ENCODE measurements around the gene ANO1.
"Not testable (repeated sequence)": the region's sequence is repeated elsewhere in the genome, so short reads cannot be mapped to it uniquely, and the experiment has no call there.

ANO1 gene

DNA sequence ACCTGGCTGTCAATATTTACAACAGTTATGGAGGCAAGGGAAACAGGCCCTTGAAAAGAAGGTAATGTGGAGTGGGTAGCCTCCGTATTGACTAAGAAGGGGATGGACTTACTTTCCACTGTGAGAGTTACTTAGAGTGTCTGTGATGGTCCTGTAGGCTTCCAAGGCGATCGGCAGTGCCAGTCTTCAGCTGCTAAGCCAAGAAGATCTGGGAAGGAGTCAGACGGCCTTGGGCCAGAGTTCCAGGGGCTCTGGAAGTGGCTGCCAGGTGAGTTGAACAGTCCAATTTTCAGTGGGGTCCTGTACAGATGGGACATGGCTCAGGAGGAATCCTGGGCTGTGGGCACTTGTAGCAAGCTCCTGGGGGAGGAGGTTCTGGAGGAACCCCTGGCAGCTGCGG, 139.3 kb downstream of the ANO1 start:
- H3K9ac ChIP-seq (ENCODE audit: low read length in 2 of 2); H3K4me3 ChIP-seq (ENCODE audit: low read length in 2 of 2); H3K36me3 ChIP-seq (ENCODE audit: control insufficient read depth in 2 of 2, insufficient read depth in 2 of 2, low read length in 2 of 2); H3K27ac ChIP-seq (ENCODE audit: low read length); H3K4me1 ChIP-seq (ENCODE audit: control insufficient read depth, insufficient read depth, low read length); H3K27me3 ChIP-seq (ENCODE audit: control insufficient read depth in 1 of 2, insufficient read depth in 2 of 2, low read length in 2 of 2); H3K9me3 ChIP-seq (ENCODE audit: control insufficient read depth in 2 of 2, low read length in 2 of 2): not testable (repeated sequence)

- not testable (repeated sequence) for H3K27me3 ChIP-seq (ENCODE audit: control insufficient read depth in 1 of 2, insufficient read depth in 2 of 2, low read length in 2 of 2); H3K4me1 ChIP-seq (ENCODE audit: control insufficient read depth, insufficient read depth, low read length); H3K27ac ChIP-seq (ENCODE audit: low read length); H3K9ac ChIP-seq (ENCODE audit: low read length in 2 of 2); H3K36me3 ChIP-seq (ENCODE audit: control insufficient read depth in 2 of 2, insufficient read depth in 2 of 2, low read length in 2 of 2); H3K9me3 ChIP-seq (ENCODE audit: control insufficient read depth in 2 of 2, low read length in 2 of 2); H3K4me3 ChIP-seq (ENCODE audit: low read length in 2 of 2)
Observed at GRCh38 chr11:70218076-70218475, 140.0 kb downstream of the ANO1 start.

- Histone ChIP-seq H3K4me3 (ENCODE audit: low read length in 2 of 2) (no peak overlapping the region), H3K9ac (ENCODE audit: low read length in 2 of 2) (no peak overlapping the region), H3K9me3 (ENCODE audit: control insufficient read depth in 2 of 2, low read length in 2 of 2) (no peaks in the 10 kb centered on the region), H3K27me3 (ENCODE audit: control insufficient read depth in 1 of 2, insufficient read depth in 2 of 2, low read length in 2 of 2) (no peaks in the 10 kb centered on the region), H3K27ac (ENCODE audit: low read length) (no peak overlapping the region), H3K4me1 (ENCODE audit: control insufficient read depth, insufficient read depth, low read length) (no peaks in the 10 kb centered on the region), H3K36me3 (ENCODE audit: control insufficient read depth in 2 of 2, insufficient read depth in 2 of 2, low read length in 2 of 2) (no peaks in the 10 kb centered on the region)
Observed at GRCh38 chr11:70220136-70220535, 142.0 kb downstream of the ANO1 start.

- no peak overlapping the region for H3K9ac ChIP-seq (ENCODE audit: low read length in 2 of 2)
- peaks cover 0 to 2% of the 10 kb centered on the region in 2 donors for H3K9me3 ChIP-seq (ENCODE audit: control insufficient read depth in 2 of 2, low read length in 2 of 2)
- no peaks in the 10 kb centered on the region for H3K4me1 ChIP-seq (ENCODE audit: control insufficient read depth, insufficient read depth, low read length)
- no peaks in the 10 kb centered on the region for H3K36me3 ChIP-seq (ENCODE audit: control insufficient read depth in 2 of 2, insufficient read depth in 2 of 2, low read length in 2 of 2)
- no peak overlapping the region for H3K27ac ChIP-seq (ENCODE audit: low read length)
- H3K4me3 ChIP-seq (ENCODE audit: low read length in 2 of 2), result no peak overlapping the region
- no peaks in the 10 kb centered on the region for H3K27me3 ChIP-seq (ENCODE audit: control insufficient read depth in 1 of 2, insufficient read depth in 2 of 2, low read length in 2 of 2)
Observed at GRCh38 chr11:70220920-70221319, 142.8 kb downstream of the ANO1 start.

DNA sequence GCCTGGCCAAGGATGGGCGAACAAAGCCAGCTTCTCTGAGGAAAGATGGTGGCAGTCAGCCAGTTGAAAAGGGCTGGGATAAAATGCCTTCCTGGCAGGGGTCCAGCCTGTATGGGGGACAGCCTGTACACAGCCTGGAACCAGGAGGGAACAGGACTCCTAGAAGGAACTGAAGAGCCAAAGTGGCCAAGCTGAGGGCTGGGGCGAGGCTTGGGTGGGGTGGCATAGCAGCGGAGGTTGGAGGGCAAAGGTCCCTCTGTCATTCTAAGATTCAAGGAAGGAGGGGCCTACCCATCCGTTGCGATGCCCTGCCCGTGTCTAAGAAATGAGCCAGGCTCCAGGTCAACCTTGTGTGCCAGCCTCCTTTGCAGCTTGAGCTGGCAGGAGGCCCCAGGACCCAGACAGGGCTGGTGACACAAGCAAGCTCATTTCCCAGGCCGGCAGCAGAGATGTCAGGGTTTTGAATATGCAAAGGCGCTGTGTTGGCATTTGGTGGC, 147.6 kb downstream of the ANO1 start:
- no peak overlapping the region for H3K9ac ChIP-seq (ENCODE audit: low read length in 2 of 2)
- H3K36me3 ChIP-seq (ENCODE audit: control insufficient read depth in 2 of 2, insufficient read depth in 2 of 2, low read length in 2 of 2), result no peaks in the 10 kb centered on the region
- H3K27me3 ChIP-seq (ENCODE audit: control insufficient read depth in 1 of 2, insufficient read depth in 2 of 2, low read length in 2 of 2), result no peaks in the 10 kb centered on the region
- H3K4me1 ChIP-seq (ENCODE audit: control insufficient read depth, insufficient read depth, low read length), result no peaks in the 10 kb centered on the region
- H3K27ac ChIP-seq (ENCODE audit: low read length), result no peak overlapping the region
- H3K4me3 ChIP-seq (ENCODE audit: low read length in 2 of 2), result no peak overlapping the region
- peaks cover 0 to 2% of the 10 kb centered on the region in 2 donors for H3K9me3 ChIP-seq (ENCODE audit: control insufficient read depth in 2 of 2, low read length in 2 of 2)

DNA sequence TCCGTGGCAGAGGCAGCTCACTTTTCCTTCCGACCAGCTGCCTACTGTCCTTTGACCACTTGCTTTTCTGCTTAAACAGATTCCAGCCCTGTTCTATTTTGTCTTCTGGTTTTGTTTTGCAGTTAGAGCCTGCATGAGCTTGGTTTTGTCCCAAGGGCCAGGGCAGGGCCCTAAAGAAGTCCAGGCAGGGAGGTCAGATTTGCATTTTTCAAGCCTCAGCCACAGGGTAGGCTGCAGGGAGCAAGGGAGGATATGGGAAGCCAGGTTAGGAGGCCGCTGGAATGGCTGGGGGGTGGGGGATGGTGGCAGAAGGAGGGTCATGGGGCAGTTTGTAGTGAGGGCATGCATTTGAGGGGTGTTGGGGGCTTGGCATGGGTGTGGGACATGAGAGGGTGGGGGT, 148.1 kb downstream of the ANO1 start:
- Histone ChIP-seq H3K27ac (ENCODE audit: low read length) (no peak overlapping the region), H3K9ac (ENCODE audit: low read length in 2 of 2) (no peak overlapping the region), H3K4me3 (ENCODE audit: low read length in 2 of 2) (no peak overlapping the region), H3K4me1 (ENCODE audit: control insufficient read depth, insufficient read depth, low read length) (no peaks in the 10 kb centered on the region), H3K9me3 (ENCODE audit: control insufficient read depth in 2 of 2, low read length in 2 of 2) (peaks cover 0 to 2% of the 10 kb centered on the region in 2 donors), H3K36me3 (ENCODE audit: control insufficient read depth in 2 of 2, insufficient read depth in 2 of 2, low read length in 2 of 2) (no peaks in the 10 kb centered on the region), H3K27me3 (ENCODE audit: control insufficient read depth in 1 of 2, insufficient read depth in 2 of 2, low read length in 2 of 2) (no peaks in the 10 kb centered on the region)

DNA sequence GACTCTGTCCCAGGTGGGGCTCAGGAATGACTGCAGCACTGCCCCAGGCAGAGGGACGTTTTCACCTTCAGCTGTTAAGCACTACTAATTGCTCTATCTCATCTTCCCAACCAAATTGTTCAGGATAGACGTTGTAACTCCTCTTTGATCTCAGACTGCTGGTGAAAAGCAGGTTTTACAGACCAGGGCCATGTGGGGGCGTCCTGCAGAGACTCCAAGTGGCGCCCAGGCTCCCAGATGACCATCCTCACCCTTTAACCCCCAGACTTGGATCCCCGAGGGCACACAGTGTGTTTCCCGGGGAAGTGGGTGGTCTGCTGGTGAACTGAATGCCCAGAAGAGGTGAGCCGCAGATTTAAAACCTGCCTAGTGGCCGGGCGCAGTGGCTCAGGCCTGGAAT, 148.8 kb downstream of the ANO1 start:
- Histone ChIP-seq H3K9ac (ENCODE audit: low read length in 2 of 2) (no peak overlapping the region), H3K27ac (ENCODE audit: low read length) (no peak overlapping the region), H3K27me3 (ENCODE audit: control insufficient read depth in 1 of 2, insufficient read depth in 2 of 2, low read length in 2 of 2) (no peaks in the 10 kb centered on the region), H3K9me3 (ENCODE audit: control insufficient read depth in 2 of 2, low read length in 2 of 2) (peaks cover 0 to 2% of the 10 kb centered on the region in 2 donors), H3K4me3 (ENCODE audit: low read length in 2 of 2) (no peak overlapping the region), H3K36me3 (ENCODE audit: control insufficient read depth in 2 of 2, insufficient read depth in 2 of 2, low read length in 2 of 2) (no peaks in the 10 kb centered on the region), H3K4me1 (ENCODE audit: control insufficient read depth, insufficient read depth, low read length) (no peaks in the 10 kb centered on the region)

DNA sequence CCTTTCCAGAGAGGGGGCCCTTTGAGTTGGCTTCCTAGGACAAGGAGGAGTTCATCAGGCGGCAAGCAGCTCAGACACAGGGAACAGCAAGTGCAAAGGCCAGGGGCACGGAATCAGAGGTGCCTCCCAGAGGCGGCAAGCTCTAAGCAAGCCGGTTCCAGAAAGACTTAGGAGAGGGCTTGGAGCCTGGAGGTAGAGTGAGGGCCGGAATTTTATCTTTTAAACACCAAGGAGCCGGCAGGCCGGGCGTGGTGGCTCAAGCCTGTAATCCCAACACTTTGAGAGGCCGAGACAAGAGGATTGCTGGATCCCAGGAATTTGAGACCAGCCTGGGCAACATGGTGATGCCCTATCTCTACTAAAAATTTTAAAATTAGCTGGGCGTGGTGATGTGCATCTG, 151.6 kb downstream of the ANO1 start:
- no peaks in the 10 kb centered on the region for H3K4me1 ChIP-seq (ENCODE audit: control insufficient read depth, insufficient read depth, low read length)
- no peaks in the 10 kb centered on the region for H3K36me3 ChIP-seq (ENCODE audit: control insufficient read depth in 2 of 2, insufficient read depth in 2 of 2, low read length in 2 of 2)
- no peak overlapping the region for H3K27ac ChIP-seq (ENCODE audit: low read length)
- no peak overlapping the region for H3K4me3 ChIP-seq (ENCODE audit: low read length in 2 of 2)
- peaks cover 0 to 2% of the 10 kb centered on the region in 2 donors for H3K9me3 ChIP-seq (ENCODE audit: control insufficient read depth in 2 of 2, low read length in 2 of 2)
- no peaks in the 10 kb centered on the region for H3K27me3 ChIP-seq (ENCODE audit: control insufficient read depth in 1 of 2, insufficient read depth in 2 of 2, low read length in 2 of 2)
- no peak overlapping the region for H3K9ac ChIP-seq (ENCODE audit: low read length in 2 of 2)

DNA sequence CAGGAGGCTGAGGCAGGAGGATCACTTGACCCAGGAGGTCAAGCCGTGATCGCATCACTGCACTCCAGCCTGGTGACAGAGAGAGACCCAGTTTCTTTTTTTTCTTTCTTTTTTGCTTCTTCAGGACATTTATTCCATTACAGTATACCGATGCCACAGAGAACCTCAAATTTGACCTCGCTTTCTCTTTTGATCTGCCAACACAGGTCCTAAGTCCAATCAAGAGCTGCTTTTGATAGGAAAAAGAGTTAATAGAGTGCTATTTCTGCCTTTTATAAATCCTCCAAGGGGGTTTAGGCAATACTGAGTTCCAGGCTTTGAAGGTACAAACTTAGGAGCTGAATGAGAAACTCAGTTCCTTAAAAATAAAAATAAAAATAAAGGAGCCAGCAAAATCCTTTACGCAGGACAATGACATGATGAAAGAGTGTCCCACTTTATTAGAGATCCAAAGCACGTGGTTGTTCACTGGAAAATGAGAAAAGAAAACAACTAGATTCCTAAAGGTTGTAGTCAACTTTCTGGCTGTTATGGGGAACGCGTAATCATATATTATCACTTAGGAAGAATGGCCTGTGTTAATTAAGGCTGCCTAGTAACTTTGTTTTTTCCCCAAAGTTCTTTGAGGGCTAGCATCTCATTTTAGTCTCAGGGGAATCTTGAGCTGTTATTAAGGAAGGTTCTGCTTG, 152.2 kb downstream of the ANO1 start:
- H3K9me3 ChIP-seq (ENCODE audit: control insufficient read depth in 2 of 2, low read length in 2 of 2), result peaks cover 0 to 2% of the 10 kb centered on the region in 2 donors
- H3K9ac ChIP-seq (ENCODE audit: low read length in 2 of 2), result no peak overlapping the region
- no peaks in the 10 kb centered on the region for H3K27me3 ChIP-seq (ENCODE audit: control insufficient read depth in 1 of 2, insufficient read depth in 2 of 2, low read length in 2 of 2)
- H3K4me1 ChIP-seq (ENCODE audit: control insufficient read depth, insufficient read depth, low read length), result no peaks in the 10 kb centered on the region
- H3K27ac ChIP-seq (ENCODE audit: low read length), result no peak overlapping the region
- no peak overlapping the region for H3K4me3 ChIP-seq (ENCODE audit: low read length in 2 of 2)
- no peaks in the 10 kb centered on the region for H3K36me3 ChIP-seq (ENCODE audit: control insufficient read depth in 2 of 2, insufficient read depth in 2 of 2, low read length in 2 of 2)

GRCh38 chr11:70230840-70231710, 153.0 kb downstream of the ANO1 start:
- no peak overlapping the region for H3K9ac ChIP-seq (ENCODE audit: low read length in 2 of 2)
- H3K27me3 ChIP-seq (ENCODE audit: control insufficient read depth in 1 of 2, insufficient read depth in 2 of 2, low read length in 2 of 2), result no peaks in the 10 kb centered on the region
- H3K9me3 ChIP-seq (ENCODE audit: control insufficient read depth in 2 of 2, low read length in 2 of 2), result no peaks in the 10 kb centered on the region
- no peaks in the 10 kb centered on the region for H3K4me1 ChIP-seq (ENCODE audit: control insufficient read depth, insufficient read depth, low read length)
- no peak overlapping the region for H3K4me3 ChIP-seq (ENCODE audit: low read length in 2 of 2)
- no peak overlapping the region for H3K27ac ChIP-seq (ENCODE audit: low read length)
- no peaks in the 10 kb centered on the region for H3K36me3 ChIP-seq (ENCODE audit: control insufficient read depth in 2 of 2, insufficient read depth in 2 of 2, low read length in 2 of 2)

- Histone ChIP-seq H3K36me3 (ENCODE audit: control insufficient read depth in 2 of 2, insufficient read depth in 2 of 2, low read length in 2 of 2) (no peaks in the 10 kb centered on the region), H3K4me3 (ENCODE audit: low read length in 2 of 2) (no peak overlapping the region), H3K9ac (ENCODE audit: low read length in 2 of 2) (no peak overlapping the region), H3K4me1 (ENCODE audit: control insufficient read depth, insufficient read depth, low read length) (no peaks in the 10 kb centered on the region), H3K27ac (ENCODE audit: low read length) (no peak overlapping the region), H3K27me3 (ENCODE audit: control insufficient read depth in 1 of 2, insufficient read depth in 2 of 2, low read length in 2 of 2) (no peaks in the 10 kb centered on the region), H3K9me3 (ENCODE audit: control insufficient read depth in 2 of 2, low read length in 2 of 2) (no peaks in the 10 kb centered on the region)
Observed at GRCh38 chr11:70233034-70233433, 154.9 kb downstream of the ANO1 start.

Data from stomach smooth muscle (tissue), 2 donors.